ENCODE results near the gene LMBRD1.

DNA sequence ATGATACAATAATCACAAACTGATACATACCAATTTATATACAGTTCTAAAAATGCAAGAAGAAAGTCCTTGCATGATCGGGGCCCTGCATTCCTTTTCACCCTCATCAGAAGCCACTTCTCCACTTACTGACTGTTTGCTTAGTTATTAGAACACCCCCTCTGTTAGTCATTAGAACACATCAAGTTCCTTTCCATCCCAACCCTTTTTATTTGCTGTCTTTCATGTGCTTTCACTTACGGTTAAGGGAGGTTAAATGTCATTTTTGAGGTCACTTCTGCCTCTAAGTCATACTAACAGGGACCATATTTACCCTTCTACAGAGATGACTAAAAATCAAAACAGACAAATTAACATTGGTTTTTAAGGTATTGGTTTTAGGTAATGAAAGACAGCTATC, 149.1 kb downstream of the LMBRD1 start:
- TF ChIP-seq CTCF (optimal IDR thresholded peaks at IDR 0.05 in 1 of 3, IDR thresholded peaks at IDR 0.05 in 1 of 3, conservative IDR thresholded peaks at IDR 0.05 in 1 of 3; ENCODE audit: extremely low read depth in 1 of 3, insufficient read depth in 2 of 3, low read length in 3 of 3) (no peak), EZH2 (IDR thresholded peaks at IDR 0.05; ENCODE audit: low read length) (no peak)
